Fibroblast of gingiva (primary cell): Measurements from ENCODE around the gene ALPG.
"Not testable (repeated sequence)": the region's sequence is repeated elsewhere in the genome, so short reads cannot be mapped to it uniquely, and the experiment has no call there.

Source experiments
- DNase-seq: peaks from one replicate; pipeline ENCODE4 v3.0.0-alpha.2; 2011; ENCODE audit warnings: low read depth

The ALPG gene

GRCh38 chr2:232419245-232420072 is 12.8 kb downstream of the ALPG start:
- DNase-seq, result no peak

GRCh38 chr2:232420073-232420454 is 13.4 kb downstream of the ALPG start:
- no peak for DNase-seq

GRCh38 chr2:232420463-232421188 is 14.0 kb downstream of the ALPG start:
- no peak for DNase-seq

- no peak for DNase-seq
Measured at GRCh38 chr2:232421189-232421785, 14.6 kb downstream of the ALPG start.

- DNase-seq, result no peak
Measured at GRCh38 chr2:232422051-232422450, 15.4 kb downstream of the ALPG start.

- not testable (repeated sequence) for DNase-seq
Measured at GRCh38 chr2:232422996-232423395, 16.4 kb downstream of the ALPG start.

- not testable (repeated sequence) for DNase-seq
Measured at GRCh38 chr2:232423407-232423806, 16.8 kb downstream of the ALPG start.

GRCh38 chr2:232431705-232432590 is 25.3 kb downstream of the ALPG start:
- DNase-seq, result no peak

GRCh38 chr2:232432598-232433184 is 26.0 kb downstream of the ALPG start:
- no peak for DNase-seq

GRCh38 chr2:232433622-232434021 is 27.0 kb downstream of the ALPG start:
- DNase-seq, result not testable (repeated sequence)

GRCh38 chr2:232434091-232434490 is 27.4 kb downstream of the ALPG start:
- DNase-seq, result no peak

GRCh38 chr2:232434563-232435374 is 28.1 kb downstream of the ALPG start:
- no peak for DNase-seq

GRCh38 chr2:232435375-232435648 is 28.7 kb downstream of the ALPG start:
- DNase-seq, result no peak

GRCh38 chr2:232435805-232436204 is 29.2 kb downstream of the ALPG start:
- no peak for DNase-seq

- no peak for DNase-seq
Measured at GRCh38 chr2:232436381-232437194, 29.9 kb downstream of the ALPG start.

- no peak for DNase-seq
Measured at GRCh38 chr2:232437195-232437571, 30.5 kb downstream of the ALPG start.

- no peak for DNase-seq
Measured at GRCh38 chr2:232438091-232438490, 31.4 kb downstream of the ALPG start.

- DNase-seq, result no peak
Measured at GRCh38 chr2:232438951-232439757, 32.5 kb downstream of the ALPG start.

- no peak for DNase-seq
Measured at GRCh38 chr2:232439758-232440135, 33.1 kb downstream of the ALPG start.
